GM12874 (cell line): ENCODE data around the gene MRPS25.

ENCODE experiments used
- TF ChIP-seq, protein P1 (sequence below): IDR thresholded peaks from 2 replicates; pipeline ENCODE4 v1.5.1; 2011; ENCODE audit warnings: low read depth, mild to moderate bottlenecking, control low read depth, low read length, moderate library complexity; ENCODE audit not compliant: insufficient read depth

The MRPS25 gene

DNA sequence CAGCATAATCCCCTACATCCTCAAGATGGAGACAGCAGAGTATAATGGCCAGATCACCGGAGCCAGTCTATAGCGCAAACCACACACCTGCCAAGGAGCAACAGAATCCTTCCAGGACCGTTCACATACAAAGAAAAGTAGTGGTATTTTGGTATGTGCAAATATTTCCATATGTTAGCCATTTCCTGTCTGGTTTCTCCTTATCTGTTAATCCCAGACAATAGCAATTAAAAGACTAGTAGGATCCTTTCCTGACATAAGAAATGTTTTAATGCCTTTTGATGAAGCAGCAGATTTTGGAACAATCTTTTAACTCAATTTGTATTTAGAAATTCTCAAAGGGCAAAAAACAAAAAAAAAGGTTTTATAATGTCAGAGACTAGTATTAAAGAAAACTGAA is 22.2 kb downstream of the MRPS25 start:
- TF ChIP-seq, protein P1, sequence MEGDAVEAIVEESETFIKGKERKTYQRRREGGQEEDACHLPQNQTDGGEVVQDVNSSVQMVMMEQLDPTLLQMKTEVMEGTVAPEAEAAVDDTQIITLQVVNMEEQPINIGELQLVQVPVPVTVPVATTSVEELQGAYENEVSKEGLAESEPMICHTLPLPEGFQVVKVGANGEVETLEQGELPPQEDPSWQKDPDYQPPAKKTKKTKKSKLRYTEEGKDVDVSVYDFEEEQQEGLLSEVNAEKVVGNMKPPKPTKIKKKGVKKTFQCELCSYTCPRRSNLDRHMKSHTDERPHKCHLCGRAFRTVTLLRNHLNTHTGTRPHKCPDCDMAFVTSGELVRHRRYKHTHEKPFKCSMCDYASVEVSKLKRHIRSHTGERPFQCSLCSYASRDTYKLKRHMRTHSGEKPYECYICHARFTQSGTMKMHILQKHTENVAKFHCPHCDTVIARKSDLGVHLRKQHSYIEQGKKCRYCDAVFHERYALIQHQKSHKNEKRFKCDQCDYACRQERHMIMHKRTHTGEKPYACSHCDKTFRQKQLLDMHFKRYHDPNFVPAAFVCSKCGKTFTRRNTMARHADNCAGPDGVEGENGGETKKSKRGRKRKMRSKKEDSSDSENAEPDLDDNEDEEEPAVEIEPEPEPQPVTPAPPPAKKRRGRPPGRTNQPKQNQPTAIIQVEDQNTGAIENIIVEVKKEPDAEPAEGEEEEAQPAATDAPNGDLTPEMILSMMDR: no peak

DNA sequence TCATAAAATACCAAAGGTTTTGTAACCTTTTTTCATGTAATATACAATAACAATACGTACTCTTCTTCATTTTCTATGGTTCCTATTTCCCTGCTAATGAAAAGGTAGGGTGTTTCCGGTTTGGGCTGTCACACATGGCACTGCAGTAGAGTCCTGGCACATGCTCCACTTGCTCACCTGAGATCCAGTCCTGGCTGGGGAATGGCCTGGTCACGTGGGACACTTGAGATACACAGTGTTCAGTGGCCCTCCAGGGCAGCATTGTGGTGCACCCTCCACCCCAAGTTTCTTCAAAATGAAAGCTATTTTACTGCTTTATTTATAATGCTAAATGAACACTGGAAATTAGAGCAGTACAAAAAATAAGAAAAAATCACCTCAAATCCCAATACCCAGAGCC is 23.2 kb downstream of the MRPS25 start:
- TF ChIP-seq, protein P1: no peak

DNA sequence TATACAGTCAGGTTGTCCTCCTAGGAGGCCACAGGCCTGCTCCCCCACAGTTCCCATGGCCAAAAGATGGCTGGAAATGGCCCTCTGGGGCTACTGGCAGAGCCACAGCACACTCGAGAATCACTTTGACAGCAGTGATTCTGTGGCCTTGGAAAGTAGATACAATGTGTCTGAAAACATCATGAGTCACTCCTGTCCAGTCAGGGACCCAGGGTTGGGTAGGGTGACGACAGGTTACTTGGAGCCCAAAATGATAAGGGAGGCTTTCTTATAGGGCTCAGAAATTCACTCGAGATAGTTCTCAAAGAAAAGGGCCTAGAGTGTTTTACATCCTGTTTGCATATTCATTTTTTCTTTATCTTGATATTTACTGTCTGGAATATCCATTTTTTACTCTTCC is 24.3 kb downstream of the MRPS25 start:
- TF ChIP-seq, protein P1: no peak

DNA sequence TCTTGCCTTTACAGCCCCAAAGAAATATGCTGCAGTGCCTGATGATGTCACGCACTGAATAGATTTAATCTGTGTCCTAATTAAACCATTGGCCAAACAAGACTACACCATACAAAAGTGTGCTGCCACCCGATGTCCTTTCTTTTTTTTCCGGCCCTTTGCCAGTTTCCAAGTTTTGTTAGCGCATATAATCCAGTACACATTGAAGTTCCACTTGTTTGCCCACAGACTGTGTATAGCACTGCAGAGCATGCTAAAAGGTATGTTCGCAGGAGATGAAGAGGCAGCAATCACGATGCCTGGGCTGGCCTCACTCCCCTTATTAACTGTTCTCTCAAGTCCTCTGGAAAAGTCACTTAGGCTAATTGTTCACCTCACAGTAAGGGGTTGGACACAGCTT is 26.8 kb downstream of the MRPS25 start:
- TF ChIP-seq, protein P1: no peak

DNA sequence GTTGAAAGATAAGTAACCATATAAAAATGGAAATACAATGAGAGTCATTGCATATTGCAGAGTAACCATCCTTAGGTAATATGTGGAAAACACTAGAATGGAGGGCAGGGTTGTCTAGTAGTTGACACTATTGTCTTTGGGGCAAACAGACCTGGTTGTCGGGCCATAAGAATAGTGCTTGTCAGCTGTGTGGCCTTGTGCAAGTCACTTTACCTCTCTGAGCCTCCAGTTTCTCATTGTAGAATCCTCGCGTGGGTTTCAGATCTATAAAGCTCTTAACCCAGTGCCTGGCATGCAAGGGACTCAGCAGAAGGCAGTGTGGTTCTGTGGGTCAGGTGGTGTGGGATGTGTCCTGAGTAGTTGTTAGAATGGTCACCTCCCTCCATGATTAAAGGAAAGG is 32.0 kb downstream of the MRPS25 start:
- TF ChIP-seq, protein P1: no peak

DNA sequence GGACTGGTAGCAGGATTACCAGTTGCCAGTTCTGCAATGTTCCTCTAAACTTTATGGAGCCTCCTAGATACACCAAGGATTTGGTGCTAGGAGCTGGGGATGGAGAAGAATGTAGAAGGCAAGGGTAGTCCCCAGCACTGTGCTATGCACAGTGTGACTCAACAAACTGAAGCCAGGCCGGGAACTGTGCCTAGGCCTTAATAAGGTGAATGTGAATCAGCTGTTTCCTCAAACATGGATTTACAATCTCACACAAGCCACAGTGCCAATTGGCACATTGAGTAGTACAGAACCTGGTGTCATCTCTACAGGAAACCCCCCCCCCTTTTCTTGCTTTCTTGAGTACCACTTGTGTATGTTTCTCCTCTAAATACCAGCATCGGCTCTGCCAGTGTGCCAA is 32.5 kb downstream of the MRPS25 start:
- TF ChIP-seq, protein P1: no peak

DNA sequence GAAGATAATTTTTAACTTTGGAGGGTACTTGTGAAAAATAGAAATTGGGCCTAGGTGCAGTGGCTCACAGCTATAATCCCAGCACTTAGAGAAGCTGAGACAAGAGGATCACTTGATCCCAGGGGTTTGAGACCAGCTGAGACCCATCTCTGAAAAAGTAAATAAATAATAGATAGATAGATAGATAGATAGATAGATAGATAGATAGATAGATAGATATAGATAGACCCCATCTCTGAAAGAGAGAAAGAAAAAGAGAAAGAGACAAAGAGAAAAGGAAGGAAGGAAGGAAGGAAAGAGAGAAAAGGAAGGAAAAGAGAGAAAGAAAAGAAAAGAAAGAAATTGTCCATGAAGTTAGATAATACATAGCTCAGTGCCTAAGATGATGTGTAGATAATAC is 35.5 kb downstream of the MRPS25 start:
- TF ChIP-seq, protein P1: no peak

DNA sequence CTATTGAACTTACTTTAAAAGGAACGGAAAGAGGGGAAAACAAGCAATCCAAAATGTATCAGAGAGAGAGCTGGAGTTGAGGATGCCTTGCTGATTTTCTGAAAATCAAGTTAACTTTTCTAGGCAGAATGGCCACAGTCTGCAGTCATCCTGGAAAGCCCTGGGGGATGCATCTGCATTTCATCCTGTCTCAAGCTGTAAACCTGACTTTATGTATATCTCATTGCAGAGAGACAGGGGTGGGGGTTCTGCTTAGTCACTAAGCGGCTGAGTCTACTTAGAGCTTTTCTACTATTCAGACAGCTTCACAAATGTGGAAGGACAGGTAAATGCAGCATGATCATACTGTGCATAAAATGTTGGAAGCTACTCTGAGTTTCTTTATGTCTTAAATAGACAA is 41.4 kb downstream of the MRPS25 start:
- TF ChIP-seq, protein P1: no peak
